Measurements from ENCODE around the gene SYTL2.

SYTL2 gene

GRCh38 chr11:85759915-85760314, 51.0 kb downstream of the SYTL2 start:
- DNase-seq, result no peak

GRCh38 chr11:85758480-85759039, 52.4 kb downstream of the SYTL2 start:
- DNase-seq, result no peak

- no peak for DNase-seq
Observed at GRCh38 chr11:85758026-85758425, 52.9 kb downstream of the SYTL2 start.

GRCh38 chr11:85756401-85757200, 54.3 kb downstream of the SYTL2 start:
- DNase-seq, result no peak

GRCh38 chr11:85755701-85756100, 55.2 kb downstream of the SYTL2 start:
- DNase-seq, result no peak

DNA sequence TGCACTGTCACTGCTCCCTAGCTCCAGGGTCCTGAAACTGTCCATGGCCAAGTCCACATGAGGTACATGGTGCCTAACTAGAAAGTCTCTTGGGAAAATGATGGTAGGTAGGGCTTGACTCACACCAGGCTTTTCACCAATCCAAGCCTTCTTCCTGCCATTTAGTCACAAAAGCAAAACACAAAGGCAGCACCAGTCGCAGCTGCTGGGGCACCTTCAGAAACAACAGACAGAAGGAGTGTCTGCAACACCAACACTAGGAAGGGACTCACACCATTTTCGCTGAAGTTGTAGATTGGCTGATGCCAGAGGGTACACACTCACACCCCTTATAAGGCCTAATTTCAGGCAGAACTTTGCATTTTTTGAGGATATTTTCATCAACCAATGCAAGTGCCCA, 55.7 kb downstream of the SYTL2 start:
- DNase-seq, result no peak

DNA sequence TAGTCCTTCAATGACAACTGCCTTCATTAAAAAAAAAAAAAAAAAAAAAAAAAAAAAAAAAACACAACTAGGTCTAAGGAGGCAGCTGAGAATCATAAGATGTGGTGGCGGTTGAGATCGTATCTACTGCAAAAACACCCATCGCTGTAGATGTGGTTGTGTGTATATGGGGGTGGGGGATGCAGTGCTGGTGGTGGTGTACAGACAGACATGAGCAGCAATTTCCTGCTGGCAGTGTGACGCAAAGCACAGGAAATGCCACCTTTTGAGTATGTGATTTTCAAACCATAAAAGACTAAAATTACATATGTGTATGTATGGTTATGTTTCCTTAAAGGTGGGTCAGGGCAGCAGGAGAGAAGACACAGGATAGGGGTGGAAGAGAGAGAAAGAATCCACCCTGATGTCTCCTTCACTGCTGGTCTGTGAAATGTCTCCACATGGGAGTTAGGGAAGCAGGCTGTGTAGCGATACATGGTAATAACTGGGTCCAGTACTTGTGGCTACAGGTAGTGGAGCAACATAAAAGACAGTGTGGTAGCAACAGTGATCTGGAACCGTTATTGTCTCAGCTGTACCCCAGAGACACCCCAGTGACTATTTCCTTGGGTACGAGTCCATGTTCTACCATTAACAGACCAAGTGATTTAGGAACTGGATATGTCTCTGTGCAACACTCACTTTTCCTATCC, 57.9 kb downstream of the SYTL2 start:
- DNase-seq, result no peak

DNA sequence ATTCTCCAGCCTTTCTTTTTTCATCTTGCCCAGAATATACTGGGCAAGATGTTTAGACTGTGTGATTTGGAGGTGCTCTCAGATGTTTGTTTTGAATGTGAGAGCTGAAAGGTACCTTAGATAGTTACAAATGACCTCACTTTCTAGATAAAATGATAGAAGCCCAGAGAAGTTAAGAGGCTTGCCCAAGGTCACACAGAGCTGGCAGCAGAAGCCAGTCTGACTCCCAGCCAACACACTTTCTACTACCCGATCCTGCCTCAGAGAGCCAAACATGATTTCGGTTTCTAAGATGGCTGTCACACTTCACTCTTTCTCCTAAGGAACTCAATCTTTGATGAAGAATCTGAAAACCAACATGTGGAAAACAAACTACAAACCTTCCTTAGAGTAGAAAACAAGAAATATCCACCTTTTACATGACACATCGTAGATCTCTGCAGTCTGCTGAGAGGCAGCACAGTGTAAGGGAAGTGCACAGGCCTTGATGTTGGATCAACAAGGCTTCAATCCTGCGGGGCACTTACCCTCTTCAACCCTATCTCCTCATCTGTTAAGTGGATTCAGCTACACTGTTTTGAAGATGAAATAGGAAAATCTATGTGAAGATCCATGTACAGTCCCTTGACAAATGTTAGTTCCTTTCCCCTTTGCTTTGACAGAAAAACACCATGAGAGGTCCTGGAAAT, 58.6 kb downstream of the SYTL2 start:
- DNase-seq, result no peak

DNA sequence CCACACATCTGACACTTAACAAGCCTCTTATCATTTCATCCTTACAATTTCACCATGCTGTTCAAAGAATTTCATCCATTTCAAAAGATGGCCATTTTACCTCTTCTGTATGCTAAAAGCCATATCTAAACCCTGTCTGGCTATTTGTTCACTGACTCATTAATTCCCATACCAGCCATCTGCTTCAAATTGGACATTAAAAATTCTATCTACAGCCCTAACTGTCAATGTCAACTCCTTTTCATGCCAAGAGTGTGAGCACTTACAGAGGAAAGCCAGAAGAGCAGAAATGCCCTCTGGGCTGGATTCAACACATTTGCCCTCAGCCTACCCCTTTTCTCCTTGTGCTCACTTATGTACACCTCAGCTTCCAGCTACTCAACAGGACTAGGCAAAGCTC, 59.2 kb downstream of the SYTL2 start:
- DNase-seq, result no peak

DNA sequence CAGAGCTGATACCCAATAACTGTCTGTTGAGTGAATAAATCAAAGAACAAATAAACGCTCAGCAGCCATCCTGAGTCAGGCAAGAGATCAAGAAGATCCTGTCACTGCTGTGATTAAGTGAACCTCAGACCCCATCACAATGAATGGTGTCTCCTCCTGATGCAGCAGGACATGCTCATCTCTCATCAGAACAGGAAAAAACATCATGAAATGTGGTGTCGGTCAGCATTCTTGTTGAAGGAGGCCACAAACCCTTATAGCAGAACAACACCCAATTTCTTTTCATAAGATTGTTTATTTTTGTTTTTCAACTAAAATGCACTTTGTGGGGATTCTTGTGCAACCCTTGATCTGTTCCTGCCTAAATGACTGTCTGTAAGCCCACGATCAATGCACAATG, 60.3 kb downstream of the SYTL2 start:
- DNase-seq, result no peak

- DNase-seq, result no peak
Observed at GRCh38 chr11:85749884-85750283, 61.1 kb downstream of the SYTL2 start.

DNA sequence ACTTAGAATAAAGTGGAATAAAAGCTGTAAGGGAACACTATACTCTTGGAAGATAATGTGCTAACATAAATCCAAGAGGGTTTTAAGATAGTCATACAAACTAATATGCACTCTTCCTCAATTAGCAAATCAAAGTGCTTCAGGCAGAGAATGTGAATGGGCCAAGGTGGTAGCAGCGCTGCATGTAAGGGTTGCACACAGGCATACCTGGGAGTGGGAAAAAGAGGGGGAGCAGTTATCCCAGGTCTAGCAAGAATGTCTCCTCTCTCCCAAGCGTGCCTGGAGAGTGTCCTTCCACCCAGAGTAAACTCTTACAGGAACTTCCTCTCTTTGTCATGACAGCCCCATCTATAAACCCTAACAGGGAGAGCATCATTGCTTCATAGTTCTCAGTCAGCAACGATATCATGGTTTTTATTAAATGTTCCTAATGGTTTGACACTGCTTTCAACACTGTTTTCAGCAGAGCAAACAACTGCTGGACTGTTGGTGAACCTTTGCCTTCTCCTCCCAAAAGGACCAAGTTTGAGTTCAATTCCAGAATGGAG, 61.6 kb downstream of the SYTL2 start:
- no peak for DNase-seq

GRCh38 chr11:85748455-85748891, 62.5 kb downstream of the SYTL2 start:
- no peak for DNase-seq

DNA sequence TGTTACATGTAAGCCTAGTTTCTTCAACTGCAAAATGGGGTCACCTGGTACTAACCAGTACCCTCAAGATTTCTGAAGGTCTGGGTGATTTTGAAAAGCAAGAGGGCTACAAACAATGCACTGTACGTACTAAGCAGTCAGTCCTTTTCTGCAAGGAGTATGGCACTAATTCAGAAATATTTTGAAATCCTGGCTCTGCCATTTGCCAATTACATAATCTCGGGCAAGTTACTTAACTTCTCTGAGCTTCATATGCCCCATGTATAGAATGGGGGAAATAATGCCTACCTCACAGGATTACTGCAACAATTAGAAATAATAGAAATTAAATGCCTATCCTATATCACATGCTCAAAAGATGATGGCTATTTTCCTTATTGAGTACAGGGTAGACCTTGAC, 64.3 kb downstream of the SYTL2 start:
- no peak for DNase-seq

DNA sequence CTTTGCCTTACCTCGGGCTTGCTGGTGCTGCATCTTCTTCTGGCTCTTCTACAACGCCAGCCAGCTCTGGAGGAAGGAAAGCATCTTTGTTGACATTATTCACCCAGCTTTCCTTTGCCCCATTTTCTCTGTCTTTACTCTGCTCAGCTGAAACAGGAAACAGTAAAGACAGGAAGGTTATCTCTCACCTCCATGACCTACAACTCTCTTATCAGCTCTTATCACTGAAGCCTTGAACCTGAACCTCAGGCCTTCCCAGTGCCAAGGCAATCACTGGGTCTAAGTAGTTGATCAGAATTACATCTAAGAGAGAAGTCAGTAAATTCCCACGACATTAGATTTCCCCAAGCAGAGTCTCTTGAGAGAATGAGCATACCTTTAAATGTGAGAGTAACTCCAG, 65.3 kb downstream of the SYTL2 start:
- DNase-seq, result no peak

DNA sequence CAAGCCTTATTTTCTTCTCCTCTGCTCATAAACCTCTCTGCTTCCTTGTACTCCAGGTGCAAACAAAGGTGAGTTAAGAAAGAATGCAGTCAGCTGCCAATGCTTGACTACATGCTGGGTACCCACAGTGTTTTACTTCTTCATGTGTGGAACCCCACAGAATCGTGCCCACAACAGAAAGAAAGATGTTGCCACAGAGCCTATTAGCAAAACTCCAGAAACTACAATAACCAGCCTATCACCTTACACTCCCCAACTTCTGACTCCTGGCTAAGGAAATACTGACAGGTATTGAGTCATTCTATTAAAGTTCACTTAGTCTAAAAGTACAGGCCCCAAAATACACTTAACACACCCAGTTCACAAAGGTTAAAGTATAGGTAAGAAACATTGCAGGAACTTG, 68.1 kb downstream of the SYTL2 start:
- no peak for DNase-seq

GRCh38 chr11:85742348-85742747, 68.6 kb downstream of the SYTL2 start:
- no peak for DNase-seq

GRCh38 chr11:85740481-85741400, 70.2 kb downstream of the SYTL2 start:
- no peak for DNase-seq

DNA sequence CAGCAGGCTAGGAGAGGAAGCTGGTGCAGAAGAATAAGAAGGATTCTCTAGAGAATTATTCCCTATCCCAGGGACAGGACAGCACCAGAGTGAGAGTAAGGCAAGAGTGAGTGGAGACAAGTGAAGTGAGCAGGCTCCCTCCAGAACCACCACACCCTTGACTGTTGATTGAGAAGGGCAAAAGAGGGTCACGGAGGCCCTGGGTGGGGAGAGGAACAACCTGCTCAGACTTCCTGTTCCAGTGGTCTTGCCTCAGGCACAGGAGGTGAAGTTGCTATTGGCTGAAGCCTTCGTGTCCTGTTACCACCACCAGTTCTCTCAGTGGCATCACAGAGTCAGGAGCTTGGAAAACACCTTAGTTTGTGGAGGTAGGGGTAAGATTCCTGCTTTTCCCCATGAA, 73.2 kb downstream of the SYTL2 start:
- no peak for DNase-seq

DNA sequence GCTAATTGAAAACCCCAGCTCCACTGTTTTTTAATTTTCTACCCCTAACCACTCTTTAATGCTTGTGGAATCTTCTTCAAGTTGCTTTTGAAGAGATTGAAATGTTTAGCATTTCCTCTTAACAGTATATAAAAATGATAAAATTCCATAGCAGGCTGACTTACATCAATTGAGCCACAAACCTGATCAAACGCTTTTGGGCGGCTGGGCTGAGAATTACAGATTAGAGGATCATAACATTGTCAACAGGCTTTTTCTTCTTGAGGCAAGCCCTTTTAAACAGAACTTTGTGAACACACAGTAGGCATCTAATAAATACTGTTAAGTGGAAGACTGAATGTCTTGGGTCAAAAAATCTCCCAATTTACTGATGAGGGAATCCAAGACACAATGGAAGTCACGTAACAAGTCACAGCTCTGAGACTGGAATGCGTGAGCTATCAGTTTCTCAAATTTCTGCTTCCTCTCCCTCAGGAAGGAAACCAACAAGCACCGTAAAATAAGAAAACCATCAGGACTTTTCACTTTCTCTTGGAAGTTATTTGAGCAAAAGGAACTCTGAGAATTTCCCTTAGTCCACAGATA, 75.0 kb downstream of the SYTL2 start:
- no peak for DNase-seq

DNA sequence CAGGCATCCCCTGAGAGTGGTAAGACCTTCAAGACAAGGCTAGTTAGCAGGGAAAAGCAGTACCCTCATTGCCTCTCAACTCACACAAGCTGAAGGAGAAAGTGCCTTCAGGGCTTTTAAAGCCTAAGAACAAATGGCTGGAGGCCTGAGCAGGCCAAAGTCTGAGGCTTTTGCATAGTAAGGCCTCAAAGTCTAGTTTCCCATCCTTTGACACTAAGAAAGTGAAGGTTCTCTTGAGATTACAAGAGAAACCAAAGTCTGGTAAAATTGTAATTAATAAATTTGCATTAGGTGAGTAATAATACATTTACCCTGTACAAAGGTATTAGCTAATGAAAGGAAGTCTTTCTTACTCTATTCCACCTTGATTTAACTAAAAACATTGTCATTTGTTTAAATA, 78.0 kb downstream of the SYTL2 start:
- DNase-seq, result no peak

GRCh38 chr11:85726381-85726780, 84.6 kb downstream of the SYTL2 start:
- DNase-seq, result no peak
